Ascending aorta (tissue), 2 donors: ENCODE results near the gene PIEZO2. TPM values are rescaled to one million over a fixed set of nuclear protein-coding genes. Genes with fewer than 3 reads are reported as not detected.

ENCODE experiments used
- DNase-seq, 2 donors: peaks; one replicate each; pipeline ENCODE4 v3.0.0-alpha.2; 2019; ENCODE audit warnings: low spot score in 2 of 2
- H3K27ac ChIP-seq, 2 donors: fragments of 200-600 bp; sonication (generic); one replicate each; pipeline ENCODE4 v1.5.1; 2016 to 2017; ENCODE audit warnings: mild to moderate bottlenecking in 1 of 2
- H3K27me3 ChIP-seq: fragments of 200-600 bp; sonication (generic); one replicate; pipeline ENCODE4 v1.5.1; 2017
- H3K36me3 ChIP-seq, 2 donors: fragments of 200-600 bp; sonication (generic); one replicate each; pipeline ENCODE4 v1.5.1; 2016
- H3K4me1 ChIP-seq, 2 donors: fragments of 200-600 bp; sonication (generic); one replicate each; pipeline ENCODE4 v1.5.1; 2016 to 2017; ENCODE audit warnings: mild to moderate bottlenecking in 1 of 2
- H3K4me3 ChIP-seq, 2 donors: fragments of 200-600 bp; sonication (generic); one replicate each; pipeline ENCODE4 v1.5.1; 2016 to 2017; ENCODE audit warnings: mild to moderate bottlenecking in 1 of 2
- H3K9me3 ChIP-seq, 2 donors: fragments of 200-600 bp; sonication (generic); one replicate each; pipeline ENCODE4 v1.5.1; 2016
- intact Hi-C: fragments of 100-400 bp; cut with DNase I; formaldehyde crosslinking; loops from one replicate; pipeline ENCODE4 v1.15.1; 2023
- total RNA-seq: library from RNA; depleted of rRNA; stranded (reverse); fragments of >200 nt; gene quantifications from one replicate; pipeline ENCODE4 v1.1.0, GENCODE V29; 2016
- TF ChIP-seq, protein P1 (sequence below), 3 experiments: fragments of 200-600 bp in 2 of 3; fragments of 450-650 bp in 1 of 3; sonication (generic) in 2 of 3; IDR thresholded peaks; one replicate each; pipeline ENCODE4 v1.5.1; 2016 to 2019; ENCODE audit warnings: antibody characterized with exemption in 3 of 3, mild to moderate bottlenecking in 1 of 3, moderate library complexity in 1 of 3

The PIEZO2 gene
- total RNA-seq, 1 donor from 2014 or later, result 3.1 TPM

DNA sequence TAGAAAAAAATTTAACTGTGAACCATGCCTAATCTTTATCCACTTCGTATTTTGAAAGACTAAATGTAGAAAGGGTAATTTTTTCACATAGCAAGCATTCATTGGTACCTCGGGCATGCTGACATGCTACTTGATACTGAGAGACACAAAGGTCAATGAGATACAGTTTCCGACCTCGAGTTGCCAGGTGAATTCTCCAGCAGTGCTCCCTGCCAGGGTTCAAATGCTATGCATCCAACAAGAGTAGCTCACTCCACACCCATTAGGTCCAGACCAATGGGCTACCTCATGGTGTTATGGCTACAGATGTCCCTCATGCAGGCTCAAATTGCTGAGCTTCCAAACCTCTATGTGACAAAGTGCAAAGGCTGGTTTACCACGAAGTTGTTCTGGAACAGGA lies 305.8 kb downstream of the PIEZO2 start:
- intact Hi-C loops, result no loop called here
- no peaks in the 10 kb centered on the region for H3K4me1 ChIP-seq

DNA sequence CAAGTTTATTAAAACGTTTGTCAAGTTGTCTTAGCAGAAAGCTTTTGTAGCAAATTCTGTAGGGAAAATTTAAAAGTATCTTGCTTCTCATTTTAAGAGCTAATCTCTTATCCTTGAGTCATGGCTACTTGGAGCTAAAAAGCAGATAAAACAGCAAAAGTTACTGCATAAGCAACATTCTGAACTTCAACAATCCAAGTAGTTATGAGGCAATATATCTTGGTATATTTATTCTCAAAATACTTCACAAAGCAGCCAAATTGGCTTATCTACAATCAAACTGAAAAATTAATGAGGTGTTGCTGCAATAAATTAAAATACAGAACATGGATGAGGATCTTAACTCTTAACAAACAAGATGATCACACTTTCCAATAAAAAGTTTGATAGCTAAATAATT lies 306.5 kb downstream of the PIEZO2 start:
- no peak for DNase-seq
- Histone ChIP-seq H3K36me3 (no peaks in the 10 kb centered on the region), H3K27ac (no peak overlapping the region), H3K9me3 (no peaks in the 10 kb centered on the region), H3K4me3 (no peak overlapping the region), H3K4me1 (no peaks in the 10 kb centered on the region), H3K27me3 (no peaks in the 10 kb centered on the region)
- intact Hi-C loops, result no loop called here
- TF ChIP-seq, protein P1, sequence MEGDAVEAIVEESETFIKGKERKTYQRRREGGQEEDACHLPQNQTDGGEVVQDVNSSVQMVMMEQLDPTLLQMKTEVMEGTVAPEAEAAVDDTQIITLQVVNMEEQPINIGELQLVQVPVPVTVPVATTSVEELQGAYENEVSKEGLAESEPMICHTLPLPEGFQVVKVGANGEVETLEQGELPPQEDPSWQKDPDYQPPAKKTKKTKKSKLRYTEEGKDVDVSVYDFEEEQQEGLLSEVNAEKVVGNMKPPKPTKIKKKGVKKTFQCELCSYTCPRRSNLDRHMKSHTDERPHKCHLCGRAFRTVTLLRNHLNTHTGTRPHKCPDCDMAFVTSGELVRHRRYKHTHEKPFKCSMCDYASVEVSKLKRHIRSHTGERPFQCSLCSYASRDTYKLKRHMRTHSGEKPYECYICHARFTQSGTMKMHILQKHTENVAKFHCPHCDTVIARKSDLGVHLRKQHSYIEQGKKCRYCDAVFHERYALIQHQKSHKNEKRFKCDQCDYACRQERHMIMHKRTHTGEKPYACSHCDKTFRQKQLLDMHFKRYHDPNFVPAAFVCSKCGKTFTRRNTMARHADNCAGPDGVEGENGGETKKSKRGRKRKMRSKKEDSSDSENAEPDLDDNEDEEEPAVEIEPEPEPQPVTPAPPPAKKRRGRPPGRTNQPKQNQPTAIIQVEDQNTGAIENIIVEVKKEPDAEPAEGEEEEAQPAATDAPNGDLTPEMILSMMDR (IDR thresholded peaks at IDR 0.05), result no peak

More for the DNA sequence above, 305.8 kb downstream of the PIEZO2 start:
- DNase-seq, result no peak
- H3K9me3 ChIP-seq, result no peaks in the 10 kb centered on the region
- TF ChIP-seq, protein P1 (IDR thresholded peaks at IDR 0.05), result no peak
- no peak overlapping the region for H3K27ac ChIP-seq
- H3K4me3 ChIP-seq, result no peak overlapping the region
- H3K36me3 ChIP-seq, result no peaks in the 10 kb centered on the region
- no peaks in the 10 kb centered on the region for H3K27me3 ChIP-seq

DNA sequence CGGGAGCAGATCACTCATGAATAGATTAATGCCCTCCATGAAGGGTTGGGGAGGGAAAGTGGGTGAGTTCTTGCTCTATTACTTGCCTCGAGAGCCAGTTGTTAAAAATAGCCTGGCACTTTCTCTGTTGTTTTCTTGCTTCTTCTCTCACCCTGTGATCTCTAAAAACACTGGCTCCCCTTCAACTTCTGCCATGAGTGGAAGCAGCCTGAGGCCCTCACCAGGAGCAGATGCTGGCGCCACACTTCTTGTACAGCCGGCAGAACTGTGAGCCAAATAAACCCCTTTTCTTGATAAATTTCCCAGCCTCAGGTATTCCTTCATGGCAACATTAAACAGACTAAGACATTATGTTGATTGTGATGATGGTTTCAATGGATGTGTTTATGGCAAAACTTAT lies 307.0 kb downstream of the PIEZO2 start:
- TF ChIP-seq, protein P1 (IDR thresholded peaks at IDR 0.05), result no peak
- no peak overlapping the region for H3K27ac ChIP-seq
- DNase-seq, result no peak

DNA sequence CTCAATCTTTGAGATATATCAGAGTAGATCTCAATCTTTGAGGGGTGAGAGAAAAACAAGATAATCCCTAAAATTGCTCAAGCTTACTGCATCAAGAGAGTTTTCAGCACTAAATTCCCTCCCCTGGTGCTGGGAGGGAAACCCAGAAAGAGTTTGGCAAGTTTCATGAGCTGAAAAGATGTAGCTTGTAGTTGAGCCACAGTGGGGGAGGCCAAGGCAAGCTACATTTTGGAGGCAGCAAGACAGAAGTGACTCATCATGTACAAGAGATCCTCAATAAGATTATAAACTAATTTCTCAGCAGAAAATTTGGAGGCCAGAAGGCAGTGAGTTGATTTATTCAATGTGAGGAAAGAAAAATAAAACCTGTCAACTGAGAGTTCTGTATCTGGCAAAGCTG lies 308.2 kb downstream of the PIEZO2 start:
- no peak for DNase-seq
- H3K4me1 ChIP-seq, result no peaks in the 10 kb centered on the region
- no peaks in the 10 kb centered on the region for H3K27me3 ChIP-seq
- intact Hi-C loops, result no loop called here
- H3K9me3 ChIP-seq, result no peaks in the 10 kb centered on the region
- no peak overlapping the region for H3K27ac ChIP-seq
- no peak overlapping the region for H3K4me3 ChIP-seq
- TF ChIP-seq, protein P1 (IDR thresholded peaks at IDR 0.05), result no peak
- H3K36me3 ChIP-seq, result no peaks in the 10 kb centered on the region

More for the DNA sequence above, 307.0 kb downstream of the PIEZO2 start:
- no peaks in the 10 kb centered on the region for H3K9me3 ChIP-seq
- H3K27me3 ChIP-seq, result no peaks in the 10 kb centered on the region
- no peaks in the 10 kb centered on the region for H3K4me1 ChIP-seq
- H3K4me3 ChIP-seq, result no peak overlapping the region
- no peaks in the 10 kb centered on the region for H3K36me3 ChIP-seq
- intact Hi-C loops, result no loop called here

DNA sequence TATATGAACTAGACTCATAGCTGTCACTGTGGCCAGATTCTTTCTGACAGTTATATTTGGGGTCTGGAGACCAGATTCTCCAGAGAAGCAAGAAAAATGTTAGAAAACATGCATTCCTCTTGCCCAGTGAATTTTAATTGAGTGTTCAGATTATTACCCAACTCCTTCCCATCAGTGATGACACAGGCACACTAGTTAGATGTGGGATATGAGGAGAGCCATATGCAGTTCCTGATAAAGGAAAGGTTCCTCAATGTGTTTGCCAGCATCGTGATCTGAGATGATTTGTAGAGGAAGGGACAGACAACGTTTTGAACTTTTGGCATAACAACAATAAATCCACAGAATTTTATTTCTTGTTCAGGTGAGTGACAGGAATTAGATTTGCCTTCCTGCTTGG lies 308.6 kb downstream of the PIEZO2 start:
- Histone ChIP-seq H3K36me3 (no peaks in the 10 kb centered on the region), H3K9me3 (no peaks in the 10 kb centered on the region), H3K4me1 (no peaks in the 10 kb centered on the region), H3K27ac (no peak overlapping the region), H3K27me3 (no peaks in the 10 kb centered on the region), H3K4me3 (no peak overlapping the region)
- intact Hi-C loops, result no loop called here
- TF ChIP-seq, protein P1 (IDR thresholded peaks at IDR 0.05), result no peak
- no peak for DNase-seq

DNA sequence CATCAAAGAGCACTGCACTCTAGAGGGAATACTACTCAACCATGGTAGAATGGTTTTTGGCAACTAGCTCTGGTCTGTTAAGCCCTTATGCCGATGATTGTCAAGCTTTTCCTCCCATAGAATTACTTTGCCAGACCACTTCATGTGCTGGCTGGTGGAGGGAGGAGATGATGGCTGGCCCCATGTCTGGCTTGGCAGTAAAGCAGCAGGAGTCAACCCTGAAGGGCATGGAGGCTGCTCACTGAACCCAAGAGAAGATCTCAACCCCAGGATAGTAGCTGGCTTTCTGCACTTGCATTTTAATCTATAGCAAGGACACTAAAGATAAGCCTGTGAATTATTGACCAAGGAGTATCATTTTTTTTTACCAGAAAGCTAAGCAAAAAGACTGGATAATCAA lies 309.9 kb downstream of the PIEZO2 start:
- Histone ChIP-seq H3K9me3 (no peaks in the 10 kb centered on the region), H3K27ac (no peak overlapping the region), H3K27me3 (no peaks in the 10 kb centered on the region), H3K4me1 (no peaks in the 10 kb centered on the region), H3K4me3 (no peak overlapping the region), H3K36me3 (no peaks in the 10 kb centered on the region)
- intact Hi-C loops, result no loop called here
- TF ChIP-seq, protein P1 (IDR thresholded peaks at IDR 0.05), result no peak
- no peak for DNase-seq
